ENCODE results near the gene ABTB1. TPM values are rescaled to one million over a fixed set of nuclear protein-coding genes. Genes with fewer than 3 reads are reported as not detected.
A peak's percentile ranks its signal among the peaks of the same experiment; 100 is the strongest.
"Not testable (repeated sequence)": the region's sequence is repeated elsewhere in the genome, so short reads cannot be mapped to it uniquely, and the experiment has no call there.

Gene ABTB1
- polyA plus RNA-seq, 4 donors = 19.2 to 49.4 (median 30.1) TPM

- H3K4me3 ChIP-seq (ENCODE audit: low read depth in 1 of 3, low read length in 3 of 3); DNase-seq; H3K27me3 ChIP-seq (ENCODE audit: control insufficient read depth in 3 of 3, insufficient read depth in 3 of 3, low read length in 3 of 3); H3K9me3 ChIP-seq (ENCODE audit: control insufficient read depth in 2 of 2, insufficient read depth in 1 of 2, low read depth in 1 of 2, low read length in 1 of 2); FAIRE-seq; H3K4me1 ChIP-seq (ENCODE audit: control insufficient read depth in 3 of 3, insufficient read depth in 2 of 3, low read depth in 1 of 3, low read length in 2 of 3); H3K27ac ChIP-seq (ENCODE audit: low read depth in 1 of 3, low read length in 2 of 3): not testable (repeated sequence)
- peaks cover 0 to 28% (median 0%) of the 10 kb centered on the region in 3 donors for H3K36me3 ChIP-seq (ENCODE audit: control insufficient read depth in 3 of 3, insufficient read depth in 2 of 3, low read depth in 1 of 3, low read length in 3 of 3)
- WGBS, 3 donors = 92 to 99% (median 95%) methylated on average over 4 of the region's 4 CpGs
Measured at GRCh38 chr3:127704840-127705239, 32.1 kb downstream of the ABTB1 start.

DNA sequence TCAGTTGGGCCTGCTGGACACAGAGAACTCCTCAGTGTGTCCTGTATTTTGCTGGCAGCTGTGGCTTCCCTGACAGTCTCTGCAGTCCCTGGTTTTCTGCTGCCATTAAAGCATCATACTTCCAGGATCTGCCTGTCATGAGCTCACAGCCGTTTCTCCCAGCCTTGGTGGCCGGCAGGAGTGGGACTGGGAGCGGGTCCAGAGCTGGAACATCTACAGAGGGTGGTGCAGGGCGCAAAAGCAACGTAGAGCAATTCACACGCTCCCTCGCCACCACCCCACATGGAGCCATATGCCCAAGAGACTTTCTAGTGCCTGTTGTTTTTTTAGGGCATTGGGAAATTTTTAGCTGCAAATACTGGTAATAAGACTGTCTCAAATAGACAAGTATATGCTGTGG lies 33.6 kb downstream of the ABTB1 start:
- WGBS, 3 donors = 76 to 88% (median 83%) methylated on average over 7 of the region's 7 CpGs
- Histone ChIP-seq H3K4me3 (ENCODE audit: low read depth in 1 of 3, low read length in 3 of 3) (no peak overlapping the region), H3K27me3 (ENCODE audit: control insufficient read depth in 3 of 3, insufficient read depth in 3 of 3, low read length in 3 of 3) (no peaks in the 10 kb centered on the region), H3K9me3 (ENCODE audit: control insufficient read depth in 2 of 2, insufficient read depth in 1 of 2, low read depth in 1 of 2, low read length in 1 of 2) (no peaks in the 10 kb centered on the region), H3K27ac (ENCODE audit: low read depth in 1 of 3, low read length in 2 of 3) (peak overlapping the region in 1 of 3 donors; percentile 38), H3K4me1 (ENCODE audit: control insufficient read depth in 3 of 3, insufficient read depth in 2 of 3, low read depth in 1 of 3, low read length in 2 of 3) (no peaks in the 10 kb centered on the region), H3K36me3 (ENCODE audit: control insufficient read depth in 3 of 3, insufficient read depth in 2 of 3, low read depth in 1 of 3, low read length in 3 of 3) (peaks cover 0 to 32% (median 0%) of the 10 kb centered on the region in 3 donors)
- FAIRE-seq = no peak
- DNase-seq = no peak

- Histone ChIP-seq H3K9me3 (ENCODE audit: control insufficient read depth in 2 of 2, insufficient read depth in 1 of 2, low read depth in 1 of 2, low read length in 1 of 2) (no peaks in the 10 kb centered on the region), H3K27me3 (ENCODE audit: control insufficient read depth in 3 of 3, insufficient read depth in 3 of 3, low read length in 3 of 3) (no peaks in the 10 kb centered on the region), H3K4me3 (ENCODE audit: low read depth in 1 of 3, low read length in 3 of 3) (no peak overlapping the region), H3K36me3 (ENCODE audit: control insufficient read depth in 3 of 3, insufficient read depth in 2 of 3, low read depth in 1 of 3, low read length in 3 of 3) (peaks cover 0 to 27% (median 0%) of the 10 kb centered on the region in 3 donors), H3K4me1 (ENCODE audit: control insufficient read depth in 3 of 3, insufficient read depth in 2 of 3, low read depth in 1 of 3, low read length in 2 of 3) (no peaks in the 10 kb centered on the region), H3K27ac (ENCODE audit: low read depth in 1 of 3, low read length in 2 of 3) (peak overlapping the region in 1 of 3 donors; percentile 30)
- DNase-seq = no peak
- no peak for FAIRE-seq
- WGBS, 3 donors = 88 to 94% (median 94%) methylated on average over 16 of the region's 16 CpGs
Measured at GRCh38 chr3:127706785-127707351, 34.1 kb downstream of the ABTB1 start.

DNA sequence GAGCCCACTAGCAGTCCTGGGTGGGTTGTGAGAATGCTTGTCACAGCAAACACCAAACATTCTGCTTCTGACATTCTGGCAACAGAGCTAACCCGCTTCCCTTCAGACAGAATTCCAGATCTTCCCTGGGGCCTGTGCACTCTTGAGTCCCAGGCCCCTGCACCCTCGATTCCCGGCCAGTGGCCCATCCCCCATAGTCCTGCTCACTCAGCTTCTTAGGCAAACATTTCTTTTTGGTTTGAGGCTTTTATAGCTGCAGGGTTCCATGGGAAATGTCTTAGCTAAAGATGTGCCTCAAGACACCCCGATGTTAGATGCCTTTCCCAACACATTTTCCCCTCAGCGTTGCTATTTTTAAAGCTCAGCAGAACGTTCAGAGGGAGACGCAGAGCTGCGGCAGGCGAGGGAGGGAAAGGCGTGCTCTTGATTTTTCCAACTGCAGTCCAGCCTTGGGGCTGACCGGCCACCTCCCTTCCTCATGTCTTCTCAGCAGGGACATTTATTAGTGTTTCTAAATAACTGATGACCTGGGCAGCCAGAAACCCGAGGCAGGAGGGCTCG lies 35.2 kb downstream of the ABTB1 start:
- WGBS, 3 donors = 61 to 78% (median 78%) methylated on average over 13 of the region's 13 CpGs

DNA sequence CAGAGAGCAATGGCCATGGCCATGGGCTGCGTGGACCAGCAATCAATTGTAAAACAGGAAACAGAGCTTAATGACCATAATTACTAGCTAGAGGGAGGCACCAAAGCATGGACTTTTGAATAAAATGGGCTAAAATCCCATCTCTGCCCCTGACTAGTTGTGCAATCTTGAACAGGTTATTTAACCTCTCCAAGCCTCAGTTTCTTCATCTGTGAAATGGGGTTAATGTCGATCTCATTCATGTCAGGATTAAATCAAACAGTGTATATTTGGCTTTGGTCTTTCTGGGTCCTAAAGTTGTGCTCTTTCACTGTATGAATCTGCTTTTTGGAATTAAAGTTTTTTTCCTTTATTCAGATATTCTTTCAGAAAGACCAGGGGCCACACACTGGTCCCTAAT lies 36.1 kb downstream of the ABTB1 start:
- WGBS, 3 donors = 63 to 92% (median 88%) methylated on average over 2 of the region's 2 CpGs
- DNase-seq (no peak), FAIRE-seq (no peak)
- no peaks in the 10 kb centered on the region for H3K27me3 ChIP-seq (ENCODE audit: control insufficient read depth in 3 of 3, insufficient read depth in 3 of 3, low read length in 3 of 3)
- H3K4me3 ChIP-seq (ENCODE audit: low read depth in 1 of 3, low read length in 3 of 3) = no peak overlapping the region
- H3K4me1 ChIP-seq (ENCODE audit: control insufficient read depth in 3 of 3, insufficient read depth in 2 of 3, low read depth in 1 of 3, low read length in 2 of 3) = no peaks in the 10 kb centered on the region
- no peak overlapping the region for H3K27ac ChIP-seq (ENCODE audit: low read depth in 1 of 3, low read length in 2 of 3)
- no peaks in the 10 kb centered on the region for H3K9me3 ChIP-seq (ENCODE audit: control insufficient read depth in 2 of 2, insufficient read depth in 1 of 2, low read depth in 1 of 2, low read length in 1 of 2)
- peaks cover 0 to 23% (median 0%) of the 10 kb centered on the region in 3 donors for H3K36me3 ChIP-seq (ENCODE audit: control insufficient read depth in 3 of 3, insufficient read depth in 2 of 3, low read depth in 1 of 3, low read length in 3 of 3)

More for the DNA sequence above, 35.2 kb downstream of the ABTB1 start:
- FAIRE-seq (no peak), DNase-seq (no peak)
- Histone ChIP-seq H3K9me3 (ENCODE audit: control insufficient read depth in 2 of 2, insufficient read depth in 1 of 2, low read depth in 1 of 2, low read length in 1 of 2) (no peaks in the 10 kb centered on the region), H3K36me3 (ENCODE audit: control insufficient read depth in 3 of 3, insufficient read depth in 2 of 3, low read depth in 1 of 3, low read length in 3 of 3) (peaks cover 0 to 21% (median 0%) of the 10 kb centered on the region in 3 donors), H3K4me3 (ENCODE audit: low read depth in 1 of 3, low read length in 3 of 3) (no peak overlapping the region), H3K27ac (ENCODE audit: low read depth in 1 of 3, low read length in 2 of 3) (peak overlapping the region in 1 of 3 donors; percentile 1), H3K4me1 (ENCODE audit: control insufficient read depth in 3 of 3, insufficient read depth in 2 of 3, low read depth in 1 of 3, low read length in 2 of 3) (no peaks in the 10 kb centered on the region), H3K27me3 (ENCODE audit: control insufficient read depth in 3 of 3, insufficient read depth in 3 of 3, low read length in 3 of 3) (no peaks in the 10 kb centered on the region)

DNA sequence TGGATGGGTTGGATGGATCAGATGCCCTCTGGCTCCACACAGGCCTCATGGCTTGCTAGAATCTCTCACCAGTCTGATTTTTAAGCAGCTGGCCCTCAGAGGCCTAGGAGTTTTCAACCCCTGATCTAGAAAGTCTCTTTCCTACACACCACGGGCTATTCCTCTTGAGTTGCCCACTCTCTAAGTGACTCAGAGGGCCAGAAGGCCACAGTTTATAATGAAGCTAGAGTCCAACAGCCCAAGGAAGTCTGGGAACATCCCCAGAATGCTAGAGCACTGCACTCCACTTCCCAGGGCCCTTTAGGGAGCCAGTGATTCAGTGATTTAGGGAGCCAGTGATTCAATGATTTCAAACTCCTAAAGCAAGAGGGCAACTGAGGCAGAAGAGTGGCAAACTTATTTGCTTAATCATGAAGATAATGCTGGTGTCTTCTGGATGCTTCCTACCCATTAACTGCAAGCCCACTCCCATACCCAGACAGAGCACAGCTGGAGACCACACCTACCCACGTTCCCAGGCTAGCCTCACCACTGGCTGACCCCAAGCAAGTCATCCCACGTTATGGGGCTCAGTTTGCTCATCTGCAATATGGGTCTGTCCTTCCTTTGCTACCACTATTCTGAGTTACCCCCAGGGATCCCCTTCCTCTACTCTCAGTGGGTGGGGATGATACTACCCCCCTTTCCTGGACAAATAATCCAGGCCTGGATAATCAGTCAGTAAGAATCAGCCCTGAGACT lies 36.7 kb downstream of the ABTB1 start:
- 69 to 78% (median 70%) methylated on average over 3 of the region's 3 CpGs for WGBS, 3 donors

GRCh38 chr3:127710155-127710941 lies 37.6 kb downstream of the ABTB1 start:
- Histone ChIP-seq H3K4me1 (ENCODE audit: control insufficient read depth in 3 of 3, insufficient read depth in 2 of 3, low read depth in 1 of 3, low read length in 2 of 3) (no peaks in the 10 kb centered on the region), H3K4me3 (ENCODE audit: low read depth in 1 of 3, low read length in 3 of 3) (no peak overlapping the region), H3K27me3 (ENCODE audit: control insufficient read depth in 3 of 3, insufficient read depth in 3 of 3, low read length in 3 of 3) (no peaks in the 10 kb centered on the region), H3K27ac (ENCODE audit: low read depth in 1 of 3, low read length in 2 of 3) (no peak overlapping the region), H3K36me3 (ENCODE audit: control insufficient read depth in 3 of 3, insufficient read depth in 2 of 3, low read depth in 1 of 3, low read length in 3 of 3) (peaks cover 0 to 30% (median 0%) of the 10 kb centered on the region in 3 donors), H3K9me3 (ENCODE audit: control insufficient read depth in 2 of 2, insufficient read depth in 1 of 2, low read depth in 1 of 2, low read length in 1 of 2) (no peaks in the 10 kb centered on the region)
- DNase-seq (no peak), FAIRE-seq (no peak)
- WGBS, 3 donors = 87 to 92% (median 89%) methylated on average over 18 of the region's 18 CpGs

More for the DNA sequence above, 36.7 kb downstream of the ABTB1 start:
- Histone ChIP-seq H3K27me3 (ENCODE audit: control insufficient read depth in 3 of 3, insufficient read depth in 3 of 3, low read length in 3 of 3) (no peaks in the 10 kb centered on the region), H3K36me3 (ENCODE audit: control insufficient read depth in 3 of 3, insufficient read depth in 2 of 3, low read depth in 1 of 3, low read length in 3 of 3) (peaks cover 0 to 23% (median 0%) of the 10 kb centered on the region in 3 donors), H3K9me3 (ENCODE audit: control insufficient read depth in 2 of 2, insufficient read depth in 1 of 2, low read depth in 1 of 2, low read length in 1 of 2) (no peaks in the 10 kb centered on the region), H3K4me3 (ENCODE audit: low read depth in 1 of 3, low read length in 3 of 3) (no peak overlapping the region), H3K27ac (ENCODE audit: low read depth in 1 of 3, low read length in 2 of 3) (no peak overlapping the region), H3K4me1 (ENCODE audit: control insufficient read depth in 3 of 3, insufficient read depth in 2 of 3, low read depth in 1 of 3, low read length in 2 of 3) (no peaks in the 10 kb centered on the region)
- no peak for FAIRE-seq
- DNase-seq = no peak

DNA sequence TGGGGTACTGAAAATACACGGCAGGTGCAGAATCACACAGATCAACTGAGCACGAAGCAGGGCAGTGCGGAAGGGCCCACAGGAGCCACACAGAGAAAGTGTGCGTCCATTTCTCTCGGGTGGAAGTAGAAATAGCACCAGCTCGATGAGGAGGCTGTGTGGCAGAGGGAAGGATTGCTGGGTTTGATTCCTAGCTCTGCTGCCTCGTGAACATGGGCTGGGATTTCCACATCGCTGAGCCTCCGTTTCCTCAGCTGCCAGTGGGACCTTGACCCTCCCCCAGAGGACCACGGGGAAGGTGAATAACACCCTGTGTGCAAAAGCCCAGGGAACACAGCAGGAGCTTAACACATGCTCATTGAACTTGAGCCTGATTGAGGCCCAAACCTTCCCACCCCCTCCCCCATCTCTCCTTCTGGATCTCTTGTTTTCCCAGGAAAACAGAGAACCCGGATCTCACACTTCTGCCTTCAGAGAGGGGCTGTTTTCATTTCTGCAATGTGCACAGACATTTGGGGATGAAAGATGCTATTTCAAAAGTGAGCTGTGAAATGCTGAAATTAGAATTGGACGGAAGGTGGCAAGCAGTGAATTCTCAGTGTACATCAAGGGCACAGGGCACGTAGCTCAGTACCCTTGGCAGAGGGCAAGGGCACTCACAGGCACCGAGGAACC lies 38.4 kb downstream of the ABTB1 start:
- no peak overlapping the region for H3K27ac ChIP-seq (ENCODE audit: low read depth in 1 of 3, low read length in 2 of 3)
- H3K27me3 ChIP-seq (ENCODE audit: control insufficient read depth in 3 of 3, insufficient read depth in 3 of 3, low read length in 3 of 3) = no peaks in the 10 kb centered on the region
- no peaks in the 10 kb centered on the region for H3K9me3 ChIP-seq (ENCODE audit: control insufficient read depth in 2 of 2, insufficient read depth in 1 of 2, low read depth in 1 of 2, low read length in 1 of 2)
- 84 to 88% (median 85%) methylated on average over 14 of the region's 14 CpGs for WGBS, 3 donors
- FAIRE-seq (no peak), DNase-seq (no peak)
- H3K4me3 ChIP-seq (ENCODE audit: low read depth in 1 of 3, low read length in 3 of 3) = no peak overlapping the region
- peaks cover 0 to 37% (median 0%) of the 10 kb centered on the region in 3 donors for H3K36me3 ChIP-seq (ENCODE audit: control insufficient read depth in 3 of 3, insufficient read depth in 2 of 3, low read depth in 1 of 3, low read length in 3 of 3)
- no peaks in the 10 kb centered on the region for H3K4me1 ChIP-seq (ENCODE audit: control insufficient read depth in 3 of 3, insufficient read depth in 2 of 3, low read depth in 1 of 3, low read length in 2 of 3)

All from small intestine (tissue), 7 donors.